Right lobe of liver (tissue), 6 donors: ENCODE results near the gene UNC80. TPM values are rescaled to one million over a fixed set of nuclear protein-coding genes. Genes with fewer than 3 reads are reported as not detected.

Experiments
- ATAC-seq, 4 donors: fragments of 200-7000 bp; cut with Tn5 transposase; one replicate each; pipeline ENCODE4 v1.9.1; 2020; ENCODE audit warnings: mild to moderate bottlenecking in 4 of 4, moderate library complexity in 4 of 4
- DNase-seq, 3 donors: peaks; one replicate each; pipeline ENCODE4 v3.0.0-alpha.2; 2020
- H3K27ac ChIP-seq, 3 donors: fragments of 200-600 bp; one replicate each; pipeline ENCODE4 v1.8.0; 2022
- H3K27me3 ChIP-seq, 2 donors: fragments of 200-600 bp; one replicate each; pipeline ENCODE4 v1.8.0; 2022
- H3K36me3 ChIP-seq, 4 donors: fragments of 200-600 bp; sonication (generic) in 1 of 4; one replicate each; pipeline versions ENCODE4 v1.5.1 to v1.8.0; 2017 to 2022; ENCODE audit warnings: control low read depth in 1 of 4
- H3K4me1 ChIP-seq, 4 donors: fragments of 200-600 bp; sonication (generic) in 1 of 4; one replicate each; pipeline versions ENCODE4 v1.5.1 to v1.8.0; 2017 to 2022; ENCODE audit warnings: control low read depth in 1 of 4
- H3K4me3 ChIP-seq, 3 donors: fragments of 200-600 bp; one replicate each; pipeline ENCODE4 v1.8.0; 2022
- H3K9me3 ChIP-seq, 4 donors: fragments of 200-600 bp; sonication (generic) in 1 of 4; one replicate each; pipeline versions ENCODE4 v1.5.1 to v1.8.0; 2017 to 2022; ENCODE audit warnings: control low read depth in 1 of 4
- CTCF ChIP-seq, 4 donors: fragments of 200-600 bp in 3 of 4; fragments of 450-650 bp in 1 of 4; IDR thresholded peaks; one replicate each; pipeline versions ENCODE4 v1.5.1 to v1.8.0; 2016 to 2022; ENCODE audit warnings: antibody characterized with exemption in 4 of 4, mild to moderate bottlenecking in 2 of 4
- POLR2A ChIP-seq: fragments of 450-650 bp; IDR thresholded peaks from one replicate; pipeline ENCODE4 v1.6.1; 2017; ENCODE audit warnings: antibody characterized with exemption, mild to moderate bottlenecking
- WGBS: methylation state at CpG from one replicate; pipeline ENCODE4 v1.1.6; 2018; ENCODE audit warnings: low coverage, low lambda C conversion rate; ENCODE audit not compliant: insufficient coverage; ENCODE audit errors: missing lambda C conversion rate; 5-methylcytosine and 5-hydroxymethylcytosine counted together
- intact Hi-C, 2 donors: fragments of 100-400 bp; cut with DNase I; formaldehyde crosslinking; loops; one replicate each; pipeline versions ENCODE4 v1.11.2 to v1.14.1; 2022
- total RNA-seq, 6 experiments: library from RNA; depleted of rRNA in 2 of 6; stranded (reverse); fragments of >200 nt in 2 of 6; fragmentation: NEBNext Ultra II Directional in 3 of 6; extraction: Animal tissue kit (Norgen Biotek cat#: 25700) in 3 of 6; gene quantifications; one replicate each; pipeline versions ENCODE4 v1.1.0 to v1.2.4, GENCODE V29; 2016 to 2023
- donor health status: DM: no; HTN: yes; CAD: no.
- donor health status: DM: no; HTN: no; CAD: no.
- donor health status: DM: no; HTN: no; CAD: no.
- donor health status: DM: no; HTN: yes; CAD: no.
- donor health status: DM: no; HTN: yes; CAD: no.

Gene UNC80
- total RNA-seq, 6 experiments from 2014 or later = 0.19 TPM; not detected in 5

- TF ChIP-seq POLR2A = no peak
- no peak for TF ChIP-seq CTCF (IDR thresholded peaks at IDR 0.05)
- Histone ChIP-seq H3K4me3 (no peak overlapping the region), H3K27ac (no peak overlapping the region), H3K9me3 (no peaks in the 10 kb centered on the region), H3K36me3 (no peaks in the 10 kb centered on the region), H3K27me3 (peaks cover 0 to 5% of the 10 kb centered on the region in 2 donors), H3K4me1 (no peaks in the 10 kb centered on the region)
- DNase-seq (no peak), ATAC-seq (no peak)
- intact Hi-C loops = no loop called here
- WGBS = 14% methylated on average over 3 of the region's 3 CpGs
Observed at GRCh38 chr2:209773377-209773776, 1.7 kb downstream of the UNC80 start.

GRCh38 chr2:209787416-209787815 lies 15.8 kb downstream of the UNC80 start:
- 90% methylated on average over 5 of the region's 5 CpGs for WGBS
- intact Hi-C loops = no loop called here
- no peak for DNase-seq

DNA sequence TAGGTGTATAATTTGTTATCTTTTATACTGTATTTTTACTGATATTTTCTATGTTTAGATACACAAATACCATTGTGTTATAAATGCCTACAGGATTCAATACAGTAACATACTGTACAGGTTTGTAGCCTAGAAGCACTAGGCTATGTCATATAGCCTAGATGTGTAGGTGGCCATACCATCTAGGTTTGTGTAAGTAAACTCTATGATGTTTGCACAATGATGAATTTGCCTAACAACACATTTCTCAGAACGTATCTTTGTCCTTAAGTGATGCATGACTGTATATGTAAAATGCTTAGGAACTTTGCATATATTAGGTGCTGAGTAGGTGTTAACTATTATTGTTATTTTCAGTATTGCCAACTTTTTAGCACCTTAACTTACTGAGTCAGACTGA lies 17.3 kb downstream of the UNC80 start:
- DNase-seq (no peak), ATAC-seq (no peak)
- 36% methylated on average over 1 of the region's 1 CpG for WGBS
- Histone ChIP-seq H3K27me3 (no peaks in the 10 kb centered on the region), H3K36me3 (no peaks in the 10 kb centered on the region), H3K4me3 (no peak overlapping the region), H3K4me1 (no peaks in the 10 kb centered on the region), H3K9me3 (no peaks in the 10 kb centered on the region), H3K27ac (no peak overlapping the region)
- no peak for TF ChIP-seq POLR2A
- TF ChIP-seq CTCF (IDR thresholded peaks at IDR 0.05) = no peak
- intact Hi-C loops = no loop called here

More at GRCh38 chr2:209787416-209787815, 15.8 kb downstream of the UNC80 start:
- H3K27me3 ChIP-seq = no peaks in the 10 kb centered on the region
- H3K9me3 ChIP-seq = no peaks in the 10 kb centered on the region
- no peak for TF ChIP-seq POLR2A
- no peak for TF ChIP-seq CTCF (IDR thresholded peaks at IDR 0.05)
- H3K4me1 ChIP-seq = no peaks in the 10 kb centered on the region
- H3K27ac ChIP-seq = no peak overlapping the region
- H3K36me3 ChIP-seq = no peaks in the 10 kb centered on the region
- ATAC-seq = no peak
- H3K4me3 ChIP-seq = no peak overlapping the region

- TF ChIP-seq POLR2A = no peak
- no peak for TF ChIP-seq CTCF (IDR thresholded peaks at IDR 0.05)
- no peaks in the 10 kb centered on the region for H3K36me3 ChIP-seq
- peak overlapping the region; percentile 20 to 44 (median 40) for H3K4me3 ChIP-seq
- intact Hi-C loops = no loop called here
- H3K9me3 ChIP-seq = no peaks in the 10 kb centered on the region
- H3K27me3 ChIP-seq = no peaks in the 10 kb centered on the region
- DNase-seq = no peak
- 20% methylated on average over 6 of the region's 6 CpGs for whole genome bisulfite sequencing
- ATAC-seq = peak; percentile 69 to 93 (median 78)
- no peaks in the 10 kb centered on the region for H3K4me1 ChIP-seq
- H3K27ac ChIP-seq = peak overlapping the region in 1 of 3 donors; percentile 12
Observed at GRCh38 chr2:209790066-209790728, 18.6 kb downstream of the UNC80 start.
